ENCODE data around the gene PLCB1.

Gene PLCB1

DNA sequence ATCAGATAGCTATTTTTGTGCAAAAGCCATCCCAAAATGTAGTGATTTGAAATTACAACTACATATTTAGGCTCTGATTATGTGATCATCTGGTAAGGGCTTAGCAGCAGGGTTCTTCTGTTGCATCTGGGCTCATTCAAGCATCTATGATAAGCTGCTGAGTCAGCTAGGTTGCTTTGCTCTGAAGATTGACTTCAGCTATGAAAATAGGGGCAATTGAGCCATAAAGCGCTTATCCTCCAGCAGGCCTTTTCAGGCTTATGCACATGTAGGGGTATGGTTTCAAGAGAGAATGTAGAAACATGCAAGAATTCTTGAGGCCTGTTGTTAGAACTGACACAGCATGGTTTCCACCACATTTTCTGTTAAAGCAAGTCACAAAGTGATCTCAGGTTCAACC, 114.1 kb downstream of the PLCB1 start:
- no peak for DNase-seq (ENCODE audit: low read depth)

DNA sequence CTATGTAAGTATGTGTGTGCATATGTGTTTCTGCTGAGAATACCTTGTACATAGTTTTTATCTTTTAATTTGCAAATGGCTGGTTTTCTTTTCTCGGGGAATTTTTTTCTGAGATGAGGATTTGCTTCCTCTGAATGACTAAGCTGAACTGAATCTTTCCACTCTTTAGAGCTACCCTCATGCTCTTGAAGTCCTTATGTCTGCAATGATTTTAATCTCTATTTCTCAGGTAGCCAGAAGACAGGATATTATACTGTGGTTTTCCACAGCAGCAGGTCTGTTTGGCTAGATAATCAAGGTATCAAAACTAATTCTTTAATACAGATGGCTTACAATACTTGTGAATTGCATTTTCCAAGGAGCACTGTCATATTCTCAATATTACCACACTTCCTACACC, 114.7 kb downstream of the PLCB1 start:
- no peak for DNase-seq (ENCODE audit: low read depth)

DNA sequence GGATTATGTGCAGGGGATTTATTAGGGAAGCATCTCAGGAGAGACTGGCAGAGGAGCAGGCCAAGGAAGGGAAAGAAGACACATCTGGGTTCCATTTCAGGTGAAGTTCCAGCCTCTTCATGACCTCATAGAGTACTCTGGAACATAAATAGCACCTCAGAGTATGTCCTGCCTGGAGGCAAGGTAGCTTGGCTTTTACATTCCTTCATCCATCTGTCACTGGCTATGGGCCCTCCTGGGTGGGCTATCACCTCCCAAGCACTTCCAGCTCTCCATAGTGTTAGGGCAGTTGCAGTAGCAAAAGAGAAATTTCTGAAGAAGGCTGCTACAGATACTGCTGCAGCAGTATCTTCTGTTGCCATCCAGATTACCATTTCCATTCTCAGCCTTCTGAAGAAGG, 116.0 kb downstream of the PLCB1 start:
- DNase-seq (ENCODE audit: low read depth) = no peak

DNA sequence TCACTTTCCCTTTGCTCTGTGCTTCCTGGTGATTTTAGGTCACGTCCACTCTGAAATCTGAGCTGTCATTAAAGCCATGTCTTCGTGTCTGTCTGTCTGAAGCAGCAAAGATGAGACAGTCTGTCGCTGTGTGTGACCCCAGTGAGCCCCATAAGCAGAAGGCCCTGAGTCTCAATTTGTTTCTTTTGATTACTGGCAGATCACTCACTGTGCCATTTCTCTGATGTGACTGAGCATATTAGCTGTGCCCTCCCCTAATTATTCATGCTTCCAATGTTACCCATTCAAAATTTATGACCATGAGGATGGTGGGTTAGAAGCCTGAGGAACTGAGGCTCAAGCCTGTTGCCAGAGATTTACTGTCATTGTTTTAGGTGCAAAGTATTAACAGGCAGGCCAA, 117.6 kb downstream of the PLCB1 start:
- no peak for DNase-seq (ENCODE audit: low read depth)

DNA sequence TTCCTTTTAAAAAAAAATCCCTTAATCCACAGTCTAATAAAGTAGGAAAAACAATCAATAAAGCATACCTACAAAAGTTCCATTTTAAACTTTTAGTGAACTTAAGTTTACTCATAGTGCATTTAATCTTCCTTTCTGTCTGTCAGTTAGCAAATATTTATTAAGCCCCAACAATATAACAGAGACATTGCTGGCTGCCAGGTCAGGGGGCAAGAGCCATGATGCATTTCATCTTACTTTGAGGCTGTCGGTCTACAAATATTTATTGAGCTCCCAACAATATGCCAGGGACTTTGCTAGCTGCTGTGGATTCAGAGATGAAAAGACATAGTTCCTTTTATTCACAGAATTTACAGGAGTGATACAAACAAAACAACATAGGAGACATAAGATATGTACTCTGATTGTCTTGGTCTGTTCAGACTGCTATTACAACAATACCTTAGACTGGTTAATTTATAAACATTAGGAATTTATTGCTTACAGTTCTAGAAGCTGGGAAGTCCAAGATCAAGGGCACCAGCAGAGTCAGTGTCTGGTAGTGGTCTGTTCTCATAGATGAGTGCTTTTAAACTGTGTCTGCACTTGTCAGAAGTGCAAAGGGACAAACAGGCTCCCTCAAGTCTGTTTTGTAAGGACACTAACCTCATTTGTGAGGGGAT, 118.6 kb downstream of the PLCB1 start:
- no peak for DNase-seq (ENCODE audit: low read depth)

DNA sequence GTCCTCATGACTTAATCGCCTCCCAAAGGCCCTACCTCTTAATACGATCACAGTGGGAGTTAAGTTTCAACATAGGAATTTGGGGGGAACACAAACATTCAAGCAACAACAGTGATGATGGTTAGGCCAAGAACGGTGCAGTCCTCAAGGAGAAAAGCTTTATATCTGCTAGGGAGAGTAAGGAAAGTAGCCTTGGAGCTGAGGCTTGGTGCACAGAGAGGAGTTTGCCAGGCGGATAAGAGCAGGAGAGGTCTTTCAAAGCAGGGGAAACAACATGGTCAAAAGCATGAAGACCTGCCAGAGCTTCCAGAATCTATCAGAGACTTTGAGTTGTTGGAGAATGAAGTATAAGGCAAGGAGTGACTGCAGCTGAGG, 119.1 kb downstream of the PLCB1 start:
- no peak for DNase-seq (ENCODE audit: low read depth)

DNA sequence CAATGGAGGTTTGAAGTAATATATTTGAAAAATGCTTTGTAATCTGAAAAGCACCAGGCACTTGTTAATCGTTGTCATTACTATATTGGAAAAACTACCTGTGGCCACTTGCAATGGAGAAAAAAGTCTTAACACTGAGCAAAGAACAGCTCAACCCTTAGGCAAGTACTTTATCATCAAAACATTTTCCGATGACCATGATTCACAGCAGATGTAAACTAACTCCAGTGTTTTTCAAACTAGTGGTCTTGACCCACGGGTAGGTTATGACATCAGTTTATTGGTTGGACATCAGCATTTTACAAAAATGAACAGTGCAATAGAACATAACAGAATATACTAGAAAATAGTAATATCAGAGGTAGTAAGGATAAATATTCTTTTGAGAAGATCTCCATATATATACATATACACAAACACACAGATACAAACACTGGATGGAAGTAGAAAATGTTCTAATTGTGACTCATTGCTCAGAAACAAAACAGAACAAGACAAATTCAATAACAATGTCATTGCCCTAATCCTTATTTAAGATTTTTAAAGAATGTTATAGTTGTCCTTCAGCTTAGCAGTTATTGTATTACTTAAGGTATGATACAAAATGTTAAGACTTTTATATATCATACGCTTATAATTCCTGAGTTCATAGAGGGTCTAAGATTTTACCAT, 123.0 kb downstream of the PLCB1 start:
- no peak for DNase-seq (ENCODE audit: low read depth)

DNA sequence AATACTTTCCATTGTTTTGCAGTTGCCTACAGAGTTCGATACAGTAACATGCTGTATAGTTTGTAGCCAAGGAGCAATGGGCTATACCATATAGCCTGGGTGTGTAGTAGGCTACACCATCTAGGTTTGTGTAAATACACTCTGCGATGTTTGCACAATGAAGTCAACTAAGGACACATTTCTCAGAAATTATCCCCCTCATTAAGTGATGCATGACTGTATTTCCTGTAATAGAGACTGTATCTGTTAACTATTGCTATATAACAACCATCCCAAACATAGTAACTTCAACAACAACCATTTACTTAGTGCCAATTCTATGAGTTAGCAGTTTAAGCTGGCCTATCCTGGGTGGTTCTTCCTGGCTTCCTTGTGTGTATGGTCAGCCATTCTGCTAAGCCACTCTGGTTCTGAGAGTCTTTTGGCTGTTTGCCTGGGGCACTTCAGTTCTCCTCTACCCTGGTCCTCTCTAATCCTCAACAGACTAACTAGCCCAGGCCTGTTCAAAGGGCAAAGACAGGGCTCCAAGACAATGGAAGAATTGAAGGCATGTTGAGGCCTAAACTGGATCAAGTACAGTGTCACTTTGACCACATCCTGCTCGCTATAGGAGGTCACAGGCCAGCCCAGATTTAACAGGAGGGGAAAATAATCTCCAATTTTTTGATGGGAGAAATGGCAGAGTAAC, 124.0 kb downstream of the PLCB1 start:
- no peak for DNase-seq (ENCODE audit: low read depth)

DNA sequence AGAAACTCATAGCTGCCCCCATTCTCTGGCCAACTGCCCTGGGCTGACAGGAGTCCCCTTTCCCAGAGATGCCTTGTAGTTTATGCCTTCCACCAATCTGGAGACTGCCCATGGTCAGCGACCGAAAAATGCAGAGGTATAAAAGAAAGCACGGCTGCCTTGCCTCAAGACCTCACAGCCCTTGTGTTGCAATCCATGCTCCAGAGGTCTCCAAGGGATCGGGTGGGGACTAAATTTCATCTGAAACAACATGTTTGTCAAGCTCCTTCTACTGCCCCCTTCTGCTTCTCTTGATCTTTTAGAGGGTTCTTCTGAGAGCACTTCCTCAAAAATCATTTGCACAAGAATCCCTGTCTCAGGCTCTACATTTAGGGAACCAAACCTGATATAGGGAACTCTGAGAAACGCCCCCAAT, 128.8 kb downstream of the PLCB1 start:
- DNase-seq (ENCODE audit: low read depth) = no peak

DNA sequence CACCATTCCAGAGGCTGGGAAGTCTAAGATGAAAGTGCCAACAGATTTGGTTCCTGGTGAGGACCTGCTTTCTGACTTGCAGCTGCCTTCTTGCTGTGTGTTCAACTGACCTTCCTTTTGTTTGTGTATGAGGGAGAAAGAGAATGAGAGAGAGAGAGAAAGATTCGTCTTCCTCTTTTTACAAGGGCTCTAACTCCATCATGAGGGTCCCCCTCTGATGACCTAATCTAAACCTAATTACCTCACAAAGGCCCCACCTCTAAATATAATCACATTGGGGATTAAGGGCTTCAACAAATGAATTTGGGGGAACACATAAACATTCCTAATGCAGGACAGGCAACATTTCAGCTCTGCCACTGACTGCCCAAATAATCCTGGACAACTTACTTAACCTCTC, 130.7 kb downstream of the PLCB1 start:
- no peak for DNase-seq (ENCODE audit: low read depth)

DNA sequence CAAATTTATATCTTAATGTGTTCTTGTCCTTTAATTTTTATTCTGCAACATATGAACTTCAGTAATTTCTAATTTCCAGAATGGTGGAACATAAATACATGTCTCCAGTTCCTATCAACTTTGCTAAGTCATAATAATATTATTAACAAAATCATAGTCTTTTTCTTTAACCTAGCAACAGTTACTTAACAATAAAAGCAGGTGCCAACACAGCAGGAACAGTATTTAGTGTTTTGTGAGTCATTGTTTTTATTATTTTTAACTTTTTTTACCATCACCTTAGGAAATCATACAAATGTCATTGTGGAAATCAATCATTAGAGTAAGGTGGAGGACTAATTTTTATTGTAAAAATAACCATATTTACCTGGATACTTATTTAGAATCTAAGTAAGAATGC, 133.5 kb downstream of the PLCB1 start:
- no peak for DNase-seq (ENCODE audit: low read depth)

DNA sequence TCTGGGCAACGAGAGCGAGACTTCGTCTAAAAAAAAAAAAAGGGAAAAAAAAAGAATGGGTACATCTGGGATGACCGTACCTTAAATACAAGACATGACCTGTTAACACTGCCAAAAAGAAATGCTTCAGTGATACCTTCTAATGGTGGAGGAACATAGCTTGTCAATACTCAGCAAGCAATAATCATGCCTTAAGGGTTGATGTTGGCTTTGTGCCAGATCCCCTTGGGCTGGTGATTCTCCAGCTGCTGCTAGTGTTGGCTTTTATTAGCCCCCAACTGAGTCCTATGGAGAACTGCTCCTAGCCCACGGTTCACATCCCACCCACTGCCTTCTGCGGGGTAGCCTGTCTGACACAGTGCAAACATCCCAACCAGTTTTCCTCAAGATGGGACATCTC, 134.9 kb downstream of the PLCB1 start:
- DNase-seq (ENCODE audit: low read depth) = no peak

DNA sequence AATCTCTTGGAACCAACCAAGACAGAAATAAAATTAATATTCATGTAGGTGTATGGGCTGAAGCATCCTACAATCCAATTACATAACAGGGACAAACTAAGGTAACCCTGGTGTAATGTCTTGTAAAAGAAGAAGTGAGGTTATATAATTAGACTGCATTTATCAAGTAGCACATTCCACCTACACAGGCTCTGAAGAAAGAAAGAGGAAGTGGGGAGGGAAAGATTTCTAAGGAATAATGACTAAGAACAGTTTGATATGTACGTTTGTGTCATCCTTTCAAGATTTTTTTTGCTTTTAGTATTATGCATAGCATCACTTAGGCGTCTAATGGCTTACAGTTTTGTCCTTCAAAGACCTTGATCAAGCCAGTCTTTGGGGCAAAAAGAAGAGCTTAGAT, 139.7 kb downstream of the PLCB1 start:
- no peak for DNase-seq (ENCODE audit: low read depth)

DNA sequence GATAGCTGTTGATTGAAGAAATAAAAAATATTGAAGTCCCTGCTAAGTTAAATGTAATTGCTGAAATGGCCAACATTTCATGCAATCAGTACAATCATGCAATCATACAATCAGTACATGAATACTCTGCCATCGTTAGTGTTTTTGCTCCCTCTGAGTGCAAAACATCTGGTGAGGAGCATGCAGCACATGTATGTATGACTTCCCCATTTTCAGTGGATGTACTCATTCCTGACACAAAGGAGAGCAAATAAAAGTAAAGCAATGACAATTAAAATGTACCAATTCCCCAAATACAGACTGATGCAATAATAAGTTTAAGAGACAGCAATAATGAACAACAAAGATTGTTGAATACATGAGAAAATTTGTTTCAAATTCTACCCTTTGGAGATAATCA, 140.7 kb downstream of the PLCB1 start:
- DNase-seq (ENCODE audit: low read depth) = no peak

DNA sequence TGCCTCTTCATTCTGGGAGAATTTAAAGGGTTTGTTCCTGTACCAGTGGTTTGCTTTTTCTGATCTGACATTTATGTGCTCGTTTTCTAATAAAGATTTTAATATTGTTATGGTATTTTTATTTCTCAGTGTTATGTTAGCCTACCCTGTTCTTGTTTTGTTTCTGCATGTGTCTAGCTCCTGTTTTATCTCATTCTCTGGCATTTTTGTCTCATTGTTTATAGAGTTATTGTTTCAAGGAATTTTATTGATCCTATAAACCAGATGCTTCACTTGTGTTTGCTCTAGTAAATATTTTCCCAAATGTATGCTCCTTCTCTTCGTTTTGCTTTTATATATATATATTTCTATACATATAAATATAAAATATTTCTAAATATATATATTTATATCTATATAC, 152.8 kb downstream of the PLCB1 start:
- no peak for DNase-seq (ENCODE audit: low read depth)

DNA sequence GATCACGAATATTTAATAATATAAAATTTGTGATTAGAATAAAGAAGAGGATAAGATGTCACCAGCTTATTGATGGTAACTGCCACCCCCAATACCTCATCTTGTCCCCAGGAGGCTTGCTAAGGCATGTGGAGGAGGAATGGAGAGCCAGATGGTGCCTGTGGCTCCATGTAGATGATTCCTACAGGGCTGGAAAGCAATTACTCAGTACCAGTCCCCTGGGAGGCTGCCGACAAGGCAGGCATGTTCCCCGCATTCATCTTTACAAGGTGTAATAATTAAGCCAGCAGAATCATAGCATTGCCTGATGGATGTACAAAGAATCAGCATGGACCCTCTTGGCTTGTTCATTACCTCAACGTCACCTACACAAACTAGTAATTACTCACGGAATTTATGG, 155.3 kb downstream of the PLCB1 start:
- DNase-seq (ENCODE audit: low read depth) = no peak

DNA sequence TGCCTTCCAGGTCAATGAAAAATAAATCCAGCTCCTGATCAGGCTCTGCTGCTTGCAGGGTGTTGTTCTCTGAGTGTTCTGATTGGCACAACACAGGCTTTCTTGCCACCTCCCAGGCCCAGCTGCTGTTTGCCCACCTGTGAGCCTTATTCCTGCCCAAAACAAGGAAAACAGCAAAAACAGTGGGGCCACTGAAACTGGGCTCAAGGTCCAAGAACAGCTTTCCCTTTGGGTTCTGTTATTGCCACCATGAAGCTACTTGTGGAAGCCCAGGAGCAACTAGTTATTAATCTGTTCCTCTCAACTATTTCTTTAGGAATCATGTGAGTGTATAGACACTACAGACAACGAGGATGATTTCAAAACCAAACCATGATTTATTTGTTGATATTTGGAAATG, 159.1 kb downstream of the PLCB1 start:
- DNase-seq (ENCODE audit: low read depth) = no peak

DNA sequence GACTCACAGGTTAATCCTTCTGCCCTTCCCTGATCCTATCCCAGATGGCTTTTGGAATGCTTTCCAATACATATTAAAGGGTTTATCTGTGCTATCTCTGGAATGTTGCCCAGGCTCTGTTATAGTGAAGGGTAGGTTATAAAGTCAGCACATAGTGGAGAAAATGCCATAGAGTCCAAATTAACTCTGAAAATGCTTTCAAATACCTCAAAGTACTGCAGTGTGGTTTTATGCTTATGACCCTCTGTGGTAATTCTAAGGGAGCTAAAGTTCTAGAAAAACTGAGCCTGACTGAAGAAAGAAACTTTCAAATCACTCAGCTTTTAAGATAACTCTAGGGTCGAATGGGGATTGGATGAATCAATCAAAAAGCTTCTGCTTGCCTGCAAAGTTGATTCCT, 159.8 kb downstream of the PLCB1 start:
- no peak for DNase-seq (ENCODE audit: low read depth)

DNA sequence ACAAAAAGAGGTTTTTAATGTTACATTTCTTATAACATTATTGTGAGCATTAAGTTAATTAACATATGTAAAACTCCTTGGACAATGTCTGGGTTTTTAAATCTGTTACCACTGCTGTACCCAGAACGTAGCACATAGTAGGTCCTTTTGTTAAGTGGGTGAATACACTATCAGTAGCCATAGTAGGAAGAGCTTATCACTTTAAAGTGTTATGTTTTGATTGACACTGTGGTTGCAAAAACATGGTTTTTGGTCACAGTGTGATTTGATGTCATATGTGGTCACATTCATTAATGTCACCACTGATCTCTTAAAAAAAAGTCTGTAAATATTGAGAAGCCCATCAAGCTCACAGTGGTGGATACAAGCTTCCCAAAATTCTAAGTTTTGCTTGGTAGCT, 160.7 kb downstream of the PLCB1 start:
- DNase-seq (ENCODE audit: low read depth) = no peak

DNA sequence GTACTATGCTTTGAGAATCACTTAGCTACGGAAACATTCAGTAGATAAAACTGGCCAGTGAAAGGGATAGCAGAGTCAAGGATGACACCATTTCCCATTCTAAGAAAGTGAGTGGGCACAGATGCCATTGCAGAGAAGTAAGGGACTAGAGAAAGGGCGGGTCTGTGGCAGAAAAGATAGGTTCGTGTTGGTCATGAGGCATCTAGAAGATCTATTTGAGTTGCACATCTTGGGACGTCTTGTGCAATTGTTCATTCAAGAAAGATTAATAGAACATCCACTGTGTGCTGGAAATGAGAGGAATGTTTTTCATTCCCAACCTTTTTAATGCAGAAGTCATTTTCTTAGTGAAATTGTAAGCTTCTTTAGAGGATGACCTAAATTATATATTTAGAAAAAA, 161.7 kb downstream of the PLCB1 start:
- no peak for DNase-seq (ENCODE audit: low read depth)

DNA sequence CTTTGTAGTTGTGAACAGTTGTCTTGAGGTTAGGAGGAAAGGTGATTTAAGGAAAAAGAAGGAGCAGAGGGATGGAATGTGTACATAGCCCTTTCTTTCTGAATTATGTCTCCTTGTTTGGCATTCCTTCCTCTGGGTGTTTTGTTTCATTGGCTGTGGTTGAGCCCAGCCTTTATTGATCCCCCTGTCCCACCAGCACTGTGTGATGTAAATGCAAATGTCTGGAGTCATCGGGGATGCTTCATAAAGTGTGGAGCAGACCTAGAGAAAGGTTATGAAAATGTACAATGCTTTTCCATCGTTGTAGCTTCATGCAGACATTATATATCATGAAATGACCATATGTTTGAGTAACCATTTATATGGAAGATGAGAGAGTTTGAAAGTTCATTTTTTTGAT, 164.5 kb downstream of the PLCB1 start:
- no peak for DNase-seq (ENCODE audit: low read depth)

DNA sequence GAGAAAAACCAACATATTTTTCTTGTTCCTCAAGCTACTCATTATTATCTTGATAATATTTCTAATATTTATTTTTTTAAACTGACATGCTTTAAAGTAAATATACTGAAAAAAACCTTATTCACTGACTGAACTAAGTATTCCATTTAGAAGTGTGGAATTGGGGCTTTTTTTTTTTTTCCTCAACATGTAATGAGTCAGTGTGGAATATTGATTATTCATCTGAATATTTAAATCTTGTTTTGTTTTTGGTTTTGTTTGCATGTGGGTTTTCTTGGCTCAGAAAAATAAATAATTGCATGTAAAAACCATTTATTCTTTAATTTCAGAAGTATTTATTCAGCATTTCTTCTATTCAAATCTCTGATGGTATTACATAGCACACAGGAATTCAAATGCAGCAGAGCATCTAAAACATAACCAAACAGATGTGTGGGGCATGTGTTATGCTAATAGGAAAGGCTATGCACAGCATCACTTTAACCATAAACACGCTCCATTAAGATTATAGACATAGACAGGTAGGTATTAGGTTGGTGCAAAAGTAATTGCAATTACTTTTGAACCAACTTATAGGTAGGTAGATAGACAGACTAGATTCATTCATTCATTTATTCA, 166.5 kb downstream of the PLCB1 start:
- DNase-seq (ENCODE audit: low read depth) = no peak

DNA sequence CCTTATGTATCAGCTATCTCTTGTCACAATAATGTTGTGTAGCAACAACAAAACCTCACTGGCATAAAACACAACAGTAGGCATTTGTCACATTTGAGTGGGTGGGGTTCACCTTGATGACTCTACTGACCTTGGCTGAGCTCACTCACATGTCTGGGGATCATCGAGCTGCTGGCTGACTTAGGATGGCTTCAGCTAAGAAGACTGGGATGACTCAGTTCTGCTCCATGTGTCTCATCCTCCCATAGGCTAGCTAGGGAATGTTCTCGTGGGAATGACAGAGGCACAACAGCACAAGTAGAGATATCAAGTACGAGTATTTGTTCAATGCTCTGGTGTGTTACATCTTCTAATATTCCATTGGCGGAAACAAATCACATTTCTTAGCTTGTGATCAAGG, 167.9 kb downstream of the PLCB1 start:
- no peak for DNase-seq (ENCODE audit: low read depth)

All from activated T-cell treated with anti-CD3 and anti-CD28 coated beads for 48 hours (primary cell).